Nucleus accumbens (tissue), 56 donors: ENCODE measurements around the gene KCNJ2.

Experiments
- DNase-seq, 56 donors: peaks; one replicate each; lab custom pipeline; 2025; lab: John Stamatoyannopoulos, UW

KCNJ2 gene

DNA sequence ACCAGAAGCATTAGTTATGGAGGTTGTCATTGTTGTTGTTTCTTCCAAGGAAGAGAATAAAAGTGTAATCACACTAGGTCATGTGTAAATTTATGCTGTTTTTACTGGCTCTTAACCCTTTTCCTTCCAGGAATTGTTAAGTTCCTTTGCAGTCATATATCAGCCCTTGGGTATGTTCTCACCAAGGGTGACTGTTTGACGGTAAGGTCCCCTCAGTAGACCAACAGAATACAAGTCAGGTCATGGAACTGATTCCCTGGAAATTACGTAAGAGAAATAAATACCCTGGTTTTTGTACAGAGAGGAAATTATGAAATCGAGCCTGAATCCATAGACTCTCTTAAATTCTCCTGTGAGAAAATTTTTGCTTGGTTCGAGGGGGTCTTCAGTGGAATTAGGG is 11.2 kb upstream of the KCNJ2 start:
- no peak for DNase-seq

DNA sequence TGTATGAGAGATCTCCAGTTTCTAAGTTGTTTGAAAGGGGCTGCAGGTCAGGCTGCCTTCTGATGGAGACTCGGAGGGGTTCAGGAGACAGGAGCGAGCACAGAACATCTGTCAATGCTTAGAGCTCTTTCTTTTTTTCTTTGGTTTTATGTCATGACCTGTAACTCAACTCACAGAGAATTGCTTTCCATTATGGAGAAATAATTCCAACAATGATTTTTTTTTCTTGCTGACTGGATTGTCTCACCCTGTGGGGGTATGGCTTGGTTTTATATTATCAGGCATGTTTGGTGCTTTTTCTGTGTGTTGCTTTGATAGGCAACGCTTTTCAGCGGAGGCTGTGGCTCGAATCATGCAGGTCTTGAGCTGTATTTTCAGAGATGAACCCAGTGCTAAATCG is 10.7 kb upstream of the KCNJ2 start:
- DNase-seq: no peak

DNA sequence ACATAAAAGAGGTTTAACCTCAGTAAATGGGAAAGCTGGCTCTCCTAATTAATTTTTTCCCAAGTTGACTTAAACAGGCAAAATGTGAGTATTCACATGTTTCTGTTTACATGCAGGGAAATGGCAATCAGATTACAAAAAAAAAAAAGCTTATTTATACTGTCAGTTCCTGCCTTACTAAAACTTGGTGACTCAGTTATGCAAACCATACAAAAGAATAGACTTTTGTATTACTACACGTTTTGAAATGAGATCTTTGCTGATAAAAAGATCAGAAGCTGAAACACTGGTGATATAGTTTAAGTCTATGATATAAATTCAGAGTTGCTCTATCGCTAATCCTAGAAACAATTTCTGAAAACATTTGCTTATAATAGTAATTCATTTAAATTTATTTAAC is 9.4 kb upstream of the KCNJ2 start:
- no peak for DNase-seq

DNA sequence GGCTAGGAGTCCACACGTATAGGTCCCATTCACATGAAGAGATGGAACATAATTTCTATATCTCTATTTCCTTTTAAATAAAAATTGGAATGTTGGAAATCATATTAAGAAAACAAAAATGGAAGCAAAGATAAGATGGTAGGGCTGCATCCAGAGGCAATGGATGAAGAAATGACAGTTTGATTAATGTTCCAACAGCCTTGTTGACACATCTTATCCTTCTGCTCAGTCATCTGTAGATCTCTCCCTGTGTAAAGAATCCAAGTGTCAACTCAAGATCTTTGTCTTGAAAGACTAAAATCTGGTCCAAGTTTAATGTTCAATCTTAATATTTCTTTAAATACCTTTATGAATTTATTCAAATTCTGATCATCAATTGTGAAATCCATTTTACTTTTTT is 7.8 kb upstream of the KCNJ2 start:
- no peak for DNase-seq

DNA sequence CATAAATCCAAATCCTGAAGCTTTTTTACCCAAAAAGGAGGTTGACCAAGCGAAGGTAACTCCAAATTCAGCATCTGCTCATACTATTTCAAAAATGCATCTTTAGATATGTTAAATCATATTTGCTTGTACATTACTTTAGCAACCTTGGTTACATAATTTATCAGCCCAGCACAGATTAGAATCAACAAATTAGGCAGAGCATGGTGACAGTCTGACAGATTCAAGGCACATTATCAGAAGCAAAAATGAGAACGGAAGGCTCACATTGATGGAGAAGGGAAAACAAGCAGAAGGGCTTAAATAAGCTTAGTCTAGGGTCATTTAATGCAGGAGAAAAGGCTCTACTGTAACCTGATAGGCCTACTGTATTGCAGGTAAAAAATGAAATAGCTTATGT is 3.9 kb upstream of the KCNJ2 start:
- DNase-seq: no peak

DNA sequence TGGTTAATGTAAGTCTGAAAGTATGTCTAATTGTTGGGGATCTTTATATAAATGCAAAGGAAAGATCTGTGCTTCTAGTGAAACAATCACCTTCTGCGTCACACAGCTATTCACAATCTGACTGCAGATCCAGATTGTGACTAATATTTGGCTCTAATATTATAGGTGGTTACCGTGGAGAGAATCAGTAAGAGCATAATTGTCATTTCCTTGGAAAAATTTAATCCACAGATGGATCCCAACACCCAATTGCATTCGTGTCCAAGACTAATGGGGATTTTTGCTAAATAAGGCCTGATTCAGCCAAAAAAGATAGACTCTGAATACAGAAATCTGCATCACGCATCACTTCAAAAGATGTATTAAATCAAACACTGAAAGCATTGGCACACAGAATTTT is 2.7 kb upstream of the KCNJ2 start:
- DNase-seq: no peak

DNA sequence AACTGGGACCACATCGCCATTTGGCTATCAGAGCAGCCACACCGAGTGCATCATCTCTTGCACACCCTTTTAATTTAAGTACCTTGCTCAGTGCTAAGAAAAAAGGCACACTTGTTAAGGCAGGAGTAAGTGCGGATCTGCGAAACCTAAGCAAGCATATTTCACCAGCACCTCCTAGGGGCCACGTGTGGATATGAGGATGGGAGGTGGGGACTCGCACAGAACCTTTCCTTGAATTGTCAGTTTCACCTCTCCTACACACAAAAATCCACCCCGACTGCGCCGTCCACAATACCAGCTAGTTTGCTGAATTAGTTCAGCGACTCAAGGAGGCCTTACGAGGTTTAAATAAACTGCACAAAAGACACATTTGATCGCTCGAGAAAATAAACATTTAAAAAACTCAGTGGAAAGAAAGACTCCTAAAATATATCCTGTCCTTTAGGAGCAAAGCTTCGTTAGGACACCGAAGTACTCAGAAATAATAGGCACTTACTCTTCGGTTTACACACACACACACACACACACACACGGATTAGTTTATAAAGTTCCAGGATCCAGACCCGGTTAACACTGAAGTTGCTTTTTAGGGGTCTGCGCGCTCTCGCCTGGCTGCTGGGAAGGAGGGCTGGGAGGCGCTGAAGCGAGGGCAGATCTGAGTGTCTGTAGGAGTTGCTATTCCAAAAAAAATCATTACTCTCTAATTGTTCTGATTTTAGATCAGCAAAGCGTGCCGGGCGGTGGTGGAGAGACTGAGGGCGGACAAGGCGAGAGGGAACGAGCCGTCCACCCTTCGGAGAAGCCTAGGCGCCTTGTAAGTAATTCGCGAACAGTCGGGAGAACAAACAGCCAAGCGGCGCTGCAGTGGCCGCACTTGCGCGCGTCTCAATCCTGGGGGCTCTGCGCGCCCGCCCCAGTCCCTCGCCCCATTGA is 1.0 kb upstream of the KCNJ2 start:
- peak in 52 of 56 donors; percentile 39 to 86 (median 68) for DNase-seq

DNA sequence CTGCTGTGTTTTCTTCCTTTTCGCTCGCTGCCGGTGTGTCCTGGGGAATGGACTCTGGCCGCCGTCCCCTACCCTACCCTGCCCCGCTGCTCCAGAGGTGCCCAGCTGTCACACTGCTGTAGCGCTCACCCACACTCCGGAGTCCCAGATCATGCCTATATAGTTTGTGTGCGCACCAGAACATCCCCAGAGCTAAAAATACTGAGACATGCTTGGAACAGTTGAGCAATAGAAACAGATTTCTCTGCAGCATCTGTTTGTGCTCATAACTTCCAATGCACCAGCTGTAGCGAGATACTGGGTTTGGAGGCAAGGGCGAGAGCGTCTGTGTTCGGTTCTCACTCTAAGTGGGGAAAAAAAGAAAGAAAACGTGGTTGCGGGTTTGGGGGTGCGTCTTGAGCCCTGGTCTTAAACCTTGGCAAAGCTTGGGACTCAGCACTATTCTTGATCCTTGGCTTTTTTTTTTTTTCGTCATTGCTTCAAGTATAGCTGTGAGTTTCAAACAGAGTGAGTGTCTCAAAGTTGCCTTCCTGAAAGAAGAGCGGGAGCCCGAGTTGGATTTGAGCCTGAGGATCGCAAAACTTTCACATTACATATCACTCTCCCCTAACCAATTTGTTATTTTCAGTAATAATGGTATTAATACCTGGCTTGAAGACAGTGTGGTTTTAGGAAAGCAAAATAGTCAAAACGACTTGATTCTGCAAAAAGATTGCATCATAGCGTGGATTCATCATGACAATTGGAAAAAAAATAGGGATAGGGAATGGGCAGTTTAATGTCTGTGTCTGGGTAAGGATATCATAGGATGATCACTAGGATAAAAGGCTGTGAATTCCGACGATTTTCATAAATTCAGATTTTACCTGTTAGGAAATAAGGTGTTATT is 621 bp downstream of the KCNJ2 start:
- DNase-seq: peak in 11 of 56 donors; percentile 30 to 66 (median 54)

DNA sequence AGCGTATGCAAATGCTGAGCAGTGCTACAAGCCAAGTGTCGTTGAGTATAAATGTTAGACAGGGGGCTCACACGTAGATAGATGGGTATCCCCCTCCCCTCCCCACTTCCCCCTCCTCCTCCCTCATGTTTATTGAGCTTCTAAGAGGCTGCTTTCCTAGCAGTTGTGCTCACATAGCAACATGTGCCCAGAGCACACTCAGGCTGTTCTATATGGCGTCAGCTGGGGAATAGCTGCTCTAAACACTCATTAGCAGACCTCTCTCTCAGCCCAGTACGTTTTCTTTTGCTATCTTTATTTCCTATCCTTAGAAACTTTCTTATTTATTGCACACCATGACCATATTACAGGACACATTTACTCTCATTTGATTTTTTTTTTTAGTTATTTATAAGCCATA is 1.8 kb downstream of the KCNJ2 start:
- DNase-seq: peak in 11 of 56 donors; percentile 3 to 41 (median 17)

DNA sequence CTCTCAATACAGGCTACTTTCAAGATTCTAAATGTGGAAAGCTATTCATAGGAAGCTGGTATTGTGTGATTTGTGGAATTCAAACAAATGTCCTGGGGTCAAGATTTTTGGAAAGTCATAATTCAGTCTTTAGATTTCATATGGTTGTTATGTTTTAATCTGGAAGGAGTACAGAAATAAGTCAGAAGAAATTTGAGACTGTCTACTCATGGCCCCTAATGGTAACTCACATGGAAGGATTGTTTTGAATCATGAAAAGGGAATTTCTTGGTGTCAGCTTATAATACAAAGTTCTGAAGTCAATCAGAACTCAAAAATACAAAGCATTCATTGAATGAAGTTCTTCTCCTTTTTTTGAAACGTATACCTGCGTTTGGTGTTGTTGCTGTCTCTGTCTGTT is 3.1 kb downstream of the KCNJ2 start:
- DNase-seq: no peak

DNA sequence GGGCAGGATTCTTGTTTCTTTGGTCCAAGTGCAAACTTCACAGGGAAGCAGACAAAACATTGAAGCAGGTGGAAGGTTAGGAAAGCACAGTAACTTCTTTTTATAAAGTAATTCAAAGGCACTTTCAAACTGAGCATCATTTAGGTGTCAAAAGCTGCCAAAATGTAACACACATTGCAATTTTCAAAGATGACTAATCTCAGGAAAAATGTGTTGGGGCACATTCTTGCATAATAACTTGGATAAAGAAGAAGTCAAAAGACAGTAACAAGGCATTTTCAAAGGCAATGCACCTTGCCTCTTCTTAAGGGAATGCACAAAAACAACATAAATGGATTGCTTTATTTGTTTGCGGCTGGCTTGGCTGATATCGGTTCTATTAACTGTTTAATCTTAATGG is 3.6 kb downstream of the KCNJ2 start:
- DNase-seq: no peak

DNA sequence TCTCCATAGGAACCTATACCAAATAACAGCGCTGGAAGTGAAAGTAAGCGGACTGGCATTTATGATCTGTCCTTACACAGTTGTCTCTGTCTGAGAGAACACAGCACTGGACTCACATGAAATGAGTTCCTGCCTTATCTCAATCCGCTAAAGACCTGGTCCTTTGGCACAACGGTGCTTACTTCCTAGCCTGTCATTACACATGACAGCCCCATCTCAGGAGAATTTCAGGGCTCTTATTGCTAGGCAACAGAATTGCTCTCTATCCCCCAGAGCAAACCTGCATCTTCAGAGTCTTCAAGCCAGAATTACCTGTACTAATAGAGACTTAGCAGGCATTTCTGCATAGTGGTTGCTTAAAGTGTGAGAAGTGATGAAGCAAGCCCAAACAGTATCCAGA is 4.3 kb downstream of the KCNJ2 start:
- DNase-seq: no peak

DNA sequence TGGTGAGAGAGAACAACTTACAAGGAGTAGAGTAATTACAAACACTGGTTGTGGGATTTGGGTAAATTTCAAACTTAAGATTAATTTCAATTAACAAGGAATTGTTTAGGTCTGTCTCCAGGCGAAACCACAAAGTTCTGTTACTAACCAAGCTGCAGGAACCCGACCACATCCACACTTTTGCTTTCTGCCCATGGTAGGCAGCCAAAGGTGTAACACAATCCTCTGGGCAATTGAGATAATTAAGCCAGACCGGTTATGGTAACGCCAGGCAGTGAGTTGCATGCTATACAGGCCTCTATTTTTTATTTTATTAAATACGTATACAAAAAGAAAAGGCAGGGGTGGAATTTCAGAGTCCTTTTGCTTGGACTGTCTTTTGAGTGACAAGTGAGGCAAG is 12.0 kb downstream of the KCNJ2 start:
- no peak for DNase-seq

DNA sequence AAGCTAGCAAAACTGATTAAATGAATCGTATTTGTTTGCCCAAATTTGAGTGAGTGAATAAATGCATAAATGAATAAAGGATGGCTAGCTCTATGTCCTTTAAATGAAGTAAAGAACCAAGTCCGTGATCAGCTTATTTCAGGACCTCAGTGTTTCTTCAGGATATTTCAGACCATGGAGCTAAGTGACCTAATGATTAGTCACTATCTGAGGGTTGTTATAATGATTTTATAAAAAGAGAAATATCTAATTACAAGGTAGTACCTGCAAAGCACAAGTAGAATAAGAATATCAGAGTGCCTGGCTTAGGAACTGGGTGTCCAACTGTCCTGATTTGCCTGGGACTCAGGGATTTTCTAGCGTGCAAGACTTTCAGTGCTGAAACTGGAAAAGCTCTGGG is 12.5 kb downstream of the KCNJ2 start:
- DNase-seq: no peak

DNA sequence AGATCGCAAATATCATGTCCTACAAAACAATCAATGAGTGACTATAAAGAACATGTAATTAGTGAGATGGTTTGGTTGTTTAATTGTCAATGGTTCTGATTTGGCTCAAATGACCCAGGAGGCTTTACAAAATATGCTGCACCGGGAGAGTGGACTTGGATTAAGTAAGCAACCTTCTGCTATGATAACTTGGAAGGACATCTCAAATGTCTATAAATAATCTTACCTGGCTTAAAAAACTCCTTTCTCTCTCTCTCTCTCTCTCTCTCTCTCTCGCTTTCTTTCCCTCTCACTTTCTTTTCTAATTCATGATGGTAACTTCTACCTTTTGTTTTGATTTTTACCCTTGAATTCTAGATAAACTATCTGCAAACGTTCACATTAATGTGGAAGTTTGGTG is 14.2 kb downstream of the KCNJ2 start:
- no peak for DNase-seq

DNA sequence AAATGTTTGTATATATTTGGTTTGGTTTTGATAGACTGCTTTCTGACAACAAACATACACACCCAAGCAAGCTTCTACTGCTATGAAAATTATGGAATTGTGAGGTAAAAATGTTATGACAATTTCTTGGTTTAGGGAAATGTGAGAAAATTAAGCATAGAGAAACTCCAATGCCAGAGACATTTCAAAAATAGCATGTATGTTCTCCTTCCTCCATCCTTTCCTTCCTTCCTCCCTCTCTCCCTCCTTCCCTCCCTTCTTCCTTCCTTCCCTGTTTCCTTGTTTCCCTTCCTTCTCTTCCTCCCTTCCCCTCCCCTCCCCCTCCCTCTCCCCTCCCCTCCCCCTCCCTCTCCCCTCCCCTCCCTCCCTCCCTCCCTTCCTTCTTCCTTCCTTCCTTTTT is 14.9 kb downstream of the KCNJ2 start:
- DNase-seq: no peak

DNA sequence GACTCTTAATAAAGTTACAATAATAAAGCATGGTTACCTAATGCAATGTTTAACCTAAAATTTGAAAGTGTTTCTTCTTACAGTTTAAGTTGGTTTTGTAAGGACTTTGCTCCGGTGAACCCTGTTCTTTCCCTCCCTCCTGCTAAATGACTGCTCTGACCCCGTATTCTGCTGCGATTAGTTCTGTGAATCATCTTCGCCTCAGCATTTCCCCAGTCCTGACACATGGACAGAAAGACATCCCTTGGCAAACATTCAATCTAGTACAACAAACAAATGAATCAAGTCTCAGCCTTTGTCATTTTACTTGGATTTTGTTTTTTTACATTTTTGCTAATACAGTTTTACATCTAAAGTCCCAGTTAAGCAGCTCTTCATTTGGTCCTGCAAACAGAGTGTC is 15.4 kb downstream of the KCNJ2 start:
- peak in 1 of 56 donors; percentile 45 for DNase-seq

DNA sequence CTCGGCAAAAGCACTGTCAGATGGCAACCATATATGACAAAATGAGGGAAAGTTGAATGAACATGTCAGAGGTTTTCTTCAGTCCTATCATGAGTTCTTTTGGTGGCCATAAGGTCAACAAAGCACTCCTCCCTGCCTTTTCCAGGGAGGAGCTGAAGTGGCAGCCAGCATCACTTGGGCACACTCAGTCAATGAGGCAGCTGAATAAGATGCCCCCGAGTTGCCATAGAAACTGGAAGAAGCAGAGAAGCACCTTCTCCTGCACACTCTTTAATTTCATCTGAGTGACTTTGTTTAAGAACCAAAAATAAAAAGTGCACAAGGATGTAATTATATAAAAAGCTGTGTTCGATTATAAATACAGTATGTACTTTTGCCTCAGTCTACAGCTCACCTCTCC is 16.0 kb downstream of the KCNJ2 start:
- DNase-seq: peak in 15 of 56 donors; percentile 6 to 58 (median 25)

DNA sequence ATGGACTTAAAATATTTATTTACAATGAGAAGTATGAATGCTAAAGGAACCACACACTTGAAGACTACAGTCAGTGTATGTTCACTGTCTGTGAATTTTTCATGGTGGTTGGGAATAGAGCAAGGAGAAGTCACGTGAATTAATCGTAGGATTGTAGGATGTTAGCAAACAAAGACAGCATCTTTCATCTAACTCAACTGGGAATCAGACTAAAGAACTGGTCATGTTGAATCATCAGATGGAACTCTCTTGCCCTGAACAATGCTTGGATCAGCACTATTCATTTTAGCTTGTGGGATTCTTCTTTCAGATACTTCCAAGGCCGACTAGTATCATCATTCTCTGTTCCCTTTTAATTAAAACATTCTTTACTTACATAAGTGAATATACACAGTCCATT is 18.1 kb downstream of the KCNJ2 start:
- DNase-seq: no peak

DNA sequence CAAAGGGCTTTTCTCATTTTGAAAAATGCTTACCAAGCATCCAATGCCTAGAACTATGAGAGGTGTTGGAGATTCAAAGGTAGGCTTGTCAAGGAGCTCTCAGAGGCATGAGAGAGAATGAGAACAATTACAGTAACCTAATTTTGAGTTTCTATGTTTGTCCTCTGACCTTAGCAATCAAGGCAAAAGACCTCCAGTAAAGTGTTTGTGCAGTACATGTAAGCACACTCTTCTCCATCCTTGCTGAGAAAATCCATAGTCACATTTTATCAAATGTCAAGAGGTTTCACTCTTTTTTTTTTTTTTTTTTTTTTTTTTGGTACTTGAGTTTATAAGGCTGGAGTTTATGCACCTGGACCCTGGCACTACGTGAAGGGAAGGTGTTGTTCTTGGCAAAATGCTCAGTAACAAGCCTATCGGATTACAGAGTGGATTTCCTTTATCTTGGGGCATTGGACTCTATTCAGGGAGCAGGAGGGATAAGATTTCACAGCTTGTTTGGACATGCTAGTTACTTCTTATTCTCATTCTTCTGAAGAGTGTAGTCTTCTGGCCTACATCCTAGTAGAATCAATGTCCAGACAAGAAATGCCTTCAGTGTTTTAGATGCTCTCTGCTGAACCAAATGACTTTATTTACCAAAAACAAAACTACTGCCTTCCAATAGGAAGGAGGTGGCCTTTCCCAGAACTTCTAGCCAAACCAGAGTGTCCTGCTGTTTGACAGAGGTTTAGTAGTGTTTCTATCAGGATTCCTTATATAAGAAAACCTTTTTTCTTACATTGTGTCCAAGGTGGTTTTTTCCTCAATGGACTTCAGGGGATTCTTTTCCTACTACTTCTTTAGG is 21.9 kb downstream of the KCNJ2 start:
- no peak for DNase-seq

DNA sequence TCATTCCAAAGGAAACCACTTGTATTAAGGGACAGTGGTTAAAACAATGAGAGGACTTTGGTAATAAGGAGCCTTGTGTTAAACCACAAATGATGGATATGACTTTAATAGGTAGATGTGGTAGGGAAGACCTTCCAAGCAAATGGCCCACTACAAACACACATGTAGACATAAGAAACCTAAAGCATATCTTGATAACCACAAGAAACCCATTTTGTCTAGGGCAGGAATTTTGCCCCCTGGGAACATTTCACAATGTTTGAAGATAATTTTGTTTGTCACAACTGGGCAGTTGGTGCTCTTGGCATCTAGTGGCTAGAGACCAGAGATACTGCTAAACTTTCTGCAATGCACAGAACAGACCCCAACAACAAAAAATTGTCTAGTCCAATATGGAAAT is 25.8 kb downstream of the KCNJ2 start:
- DNase-seq: no peak
